K562 treated with DMSO at 1 percent for 12 hours (cell line): ENCODE data around the gene SPANXA2. TPM values are rescaled to one million over a fixed set of nuclear protein-coding genes. Genes with fewer than 3 reads are reported as not detected.

Source experiments
- total RNA-seq: library from RNA; unstranded; fragments of 300-600 nt; gene quantifications from 2 replicates; pipeline ENCODE4 v1.2.3, GENCODE V29; 2022; ENCODE audit not compliant: insufficient read depth

The SPANXA2 gene, protein sequence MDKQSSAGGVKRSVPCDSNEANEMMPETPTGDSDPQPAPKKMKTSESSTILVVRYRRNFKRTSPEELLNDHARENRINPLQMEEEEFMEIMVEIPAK
- not detected in 2 replicates for total RNA-seq

DNA sequence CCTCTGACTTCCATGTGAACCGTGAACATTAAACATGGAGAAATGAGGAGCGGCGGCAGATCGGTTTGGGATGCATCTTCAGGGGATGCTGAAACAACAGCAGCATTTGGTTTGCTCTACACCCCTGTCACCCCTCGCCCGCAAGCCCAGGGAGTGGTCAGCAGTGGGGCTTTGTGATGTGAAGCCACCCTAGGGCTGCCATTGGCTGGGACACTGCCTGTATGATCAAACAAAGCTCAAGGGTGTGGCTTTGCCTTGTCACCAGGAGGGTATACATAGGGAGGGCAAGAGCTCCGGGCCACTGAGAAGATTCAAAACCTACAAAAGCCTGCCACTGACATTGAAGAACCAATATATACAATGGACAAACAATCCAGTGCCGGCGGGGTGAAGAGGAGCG, at the start of gene SPANXA2:
SPANXA2 (plus strand) TSS at position 301 of the 400 bp plus-strand sequence; CDS start at position 361, 60 bp downstream.

DNA sequence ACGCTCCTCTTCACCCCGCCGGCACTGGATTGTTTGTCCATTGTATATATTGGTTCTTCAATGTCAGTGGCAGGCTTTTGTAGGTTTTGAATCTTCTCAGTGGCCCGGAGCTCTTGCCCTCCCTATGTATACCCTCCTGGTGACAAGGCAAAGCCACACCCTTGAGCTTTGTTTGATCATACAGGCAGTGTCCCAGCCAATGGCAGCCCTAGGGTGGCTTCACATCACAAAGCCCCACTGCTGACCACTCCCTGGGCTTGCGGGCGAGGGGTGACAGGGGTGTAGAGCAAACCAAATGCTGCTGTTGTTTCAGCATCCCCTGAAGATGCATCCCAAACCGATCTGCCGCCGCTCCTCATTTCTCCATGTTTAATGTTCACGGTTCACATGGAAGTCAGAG, 4.9 kb upstream of the SPANXA2 start, which contains the start of gene SPANXA1:
SPANXA1 (minus strand) TSS at position 101 of the 400 bp plus-strand sequence; CDS start at position 41, 60 bp downstream.

Other genes starting within 250 kb of the SPANXA2 start
- not detected in 2 replicates for gene SPANXA1, start 5.0 kb upstream of the SPANXA2 start, total RNA-seq
- gene SPANXD, start 109.0 kb downstream of the SPANXA2 start, total RNA-seq = not detected in 2 replicates
- not detected in 2 replicates for gene MAGEC3, start 248.6 kb downstream of the SPANXA2 start, total RNA-seq